Suprapubic skin (tissue), 4 donors: ENCODE results near the gene ANKRD9. TPM values are rescaled to one million over a fixed set of nuclear protein-coding genes. Genes with fewer than 3 reads are reported as not detected.

ENCODE experiments used
- DNase-seq, 2 donors: peaks; one replicate each; pipeline ENCODE4 v3.0.0-alpha.2; 2019; ENCODE audit warnings: low spot score in 2 of 2
- H3K27ac ChIP-seq: fragments of 200-600 bp; sonication (generic); one replicate; pipeline ENCODE4 v1.5.1; 2019
- H3K27me3 ChIP-seq: fragments of 200-600 bp; sonication (generic); one replicate; pipeline ENCODE4 v1.5.1; 2019
- H3K36me3 ChIP-seq: fragments of 200-600 bp; sonication (generic); one replicate; pipeline ENCODE4 v1.5.1; 2019
- H3K4me1 ChIP-seq: fragments of 200-600 bp; sonication (generic); one replicate; pipeline ENCODE4 v1.5.1; 2019
- H3K4me3 ChIP-seq: fragments of 200-600 bp; sonication (generic); one replicate; pipeline ENCODE4 v1.5.1; 2019; ENCODE audit warnings: mild to moderate bottlenecking
- H3K9me3 ChIP-seq: fragments of 200-600 bp; sonication (generic); one replicate; pipeline ENCODE4 v1.5.1; 2019
- CTCF ChIP-seq, 2 donors: fragments of 200-600 bp in 1 of 2; fragments of 450-650 bp in 1 of 2; sonication (generic) in 1 of 2; IDR thresholded peaks; one replicate each; pipeline ENCODE4 v1.5.1; 2016 to 2019; ENCODE audit warnings: antibody characterized with exemption in 2 of 2, mild to moderate bottlenecking in 1 of 2, moderate library complexity in 1 of 2
- EP300 ChIP-seq: sonication (generic); formaldehyde crosslinking; IDR thresholded peaks from one replicate; pipeline ENCODE4 v1.6.1; 2017; ENCODE audit warnings: antibody characterized with exemption
- POLR2A ChIP-seq, 2 donors: fragments of 450-650 bp; IDR thresholded peaks; one replicate each; pipeline ENCODE4 v1.6.1; 2017; ENCODE audit warnings: antibody characterized with exemption in 2 of 2, mild to moderate bottlenecking in 2 of 2, moderate library complexity in 2 of 2
- POLR2AphosphoS5 ChIP-seq, 3 donors: sonication (generic); formaldehyde crosslinking; IDR thresholded peaks; one replicate each; pipeline ENCODE4 v1.6.1; 2017; ENCODE audit warnings: antibody characterized with exemption in 3 of 3
- whole genome bisulfite sequencing: methylation state at CpG from one replicate; pipeline ENCODE4 v1.1.5; 2018; 5-methylcytosine and 5-hydroxymethylcytosine counted together
- total RNA-seq, 4 donors: library from RNA; depleted of rRNA; stranded (reverse); fragments of >200 nt; gene quantifications; one replicate each; pipeline ENCODE4 v1.1.0, GENCODE V29; 2016

Gene ANKRD9
- total RNA-seq, 4 donors from 2014 or later = 48.4 to 60.1 (median 54.4) TPM

- Histone ChIP-seq H3K9me3 (no peaks in the 10 kb centered on the region), H3K27ac (no peak overlapping the region), H3K4me3 (no peak overlapping the region), H3K36me3 (peaks cover 7% of the 10 kb centered on the region), H3K4me1 (no peaks in the 10 kb centered on the region), H3K27me3 (no peaks in the 10 kb centered on the region)
- WGBS = 85% methylated on average over 5 of the region's 5 CpGs
- no peak for TF ChIP-seq CTCF (IDR thresholded peaks at IDR 0.05)
- no peak for TF ChIP-seq POLR2AphosphoS5 (IDR thresholded peaks at IDR 0.05)
- no peak for TF ChIP-seq EP300
- TF ChIP-seq POLR2A (IDR thresholded peaks at IDR 0.05) = no peak
- no peak for DNase-seq
Observed at GRCh38 chr14:102484316-102484715, 25.3 kb downstream of the ANKRD9 start.

DNA sequence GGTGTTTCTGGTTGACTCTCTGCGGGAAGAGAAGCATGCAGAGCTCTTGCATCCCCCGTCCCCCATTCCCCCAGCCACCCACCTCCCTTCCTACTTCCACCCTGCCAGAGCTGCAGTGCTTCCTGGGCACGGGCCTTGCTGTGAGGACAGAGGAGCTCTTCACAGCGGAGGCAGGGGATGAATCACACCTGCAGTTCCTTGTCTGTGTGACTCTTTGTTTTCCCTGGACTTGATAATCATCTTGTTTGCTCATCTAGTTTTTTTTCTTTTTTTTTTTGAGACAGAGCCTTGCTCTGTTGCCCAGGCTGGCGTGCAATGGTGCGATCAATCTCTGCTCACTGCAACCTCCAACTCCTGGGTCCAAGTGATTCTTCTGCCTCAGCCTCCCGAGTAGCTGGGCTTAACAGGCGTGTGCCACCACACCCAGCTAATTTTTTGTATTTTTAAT is 27.8 kb downstream of the ANKRD9 start:
- Histone ChIP-seq H3K27me3 (no peaks in the 10 kb centered on the region), H3K27ac (no peak overlapping the region), H3K36me3 (peaks cover 7% of the 10 kb centered on the region), H3K9me3 (no peaks in the 10 kb centered on the region), H3K4me3 (no peak overlapping the region), H3K4me1 (no peaks in the 10 kb centered on the region)
- WGBS = 80% methylated on average over 8 of the region's 8 CpGs
- no peak for TF ChIP-seq EP300
- DNase-seq = no peak

DNA sequence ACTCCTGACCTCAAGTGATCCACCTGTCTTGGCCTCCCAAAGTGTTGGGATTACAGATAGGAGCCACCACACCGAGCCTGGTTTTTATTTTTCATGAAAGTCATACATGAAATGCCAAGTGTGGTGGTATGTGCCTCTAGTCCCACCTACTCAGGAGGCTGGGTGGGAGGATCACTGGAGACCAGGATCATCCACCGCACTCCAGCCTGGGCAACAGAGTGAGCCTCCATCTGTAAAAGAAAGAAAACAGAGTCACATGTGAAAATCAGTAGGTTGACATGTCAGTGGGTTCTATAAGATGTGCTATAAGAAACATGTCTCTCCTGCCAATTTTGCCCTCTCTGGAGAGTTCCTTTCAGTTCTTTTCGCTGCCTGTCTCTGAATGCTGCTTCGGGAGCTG is 28.2 kb downstream of the ANKRD9 start:
- no peak for DNase-seq
- no peak overlapping the region for H3K4me3 ChIP-seq
- TF ChIP-seq CTCF (IDR thresholded peaks at IDR 0.05) (no peak), POLR2AphosphoS5 (IDR thresholded peaks at IDR 0.05) (no peak), POLR2A (IDR thresholded peaks at IDR 0.05) (no peak), EP300 (no peak)
- H3K36me3 ChIP-seq = peaks cover 7% of the 10 kb centered on the region
- H3K9me3 ChIP-seq = no peaks in the 10 kb centered on the region
- no peaks in the 10 kb centered on the region for H3K27me3 ChIP-seq
- no peak overlapping the region for H3K27ac ChIP-seq
- 89% methylated on average over 4 of the region's 4 CpGs for WGBS
- H3K4me1 ChIP-seq = no peaks in the 10 kb centered on the region

GRCh38 chr14:102479777-102480176 is 29.8 kb downstream of the ANKRD9 start:
- DNase-seq = no peak
- TF ChIP-seq CTCF (IDR thresholded peaks at IDR 0.05) (no peak), EP300 (no peak), POLR2AphosphoS5 (IDR thresholded peaks at IDR 0.05) (no peak), POLR2A (IDR thresholded peaks at IDR 0.05) (no peak)
- no peaks in the 10 kb centered on the region for H3K4me1 ChIP-seq
- H3K4me3 ChIP-seq = no peak overlapping the region
- 64% methylated on average over 7 of the region's 7 CpGs for WGBS
- no peaks in the 10 kb centered on the region for H3K36me3 ChIP-seq
- H3K9me3 ChIP-seq = no peaks in the 10 kb centered on the region
- H3K27me3 ChIP-seq = no peaks in the 10 kb centered on the region
- H3K27ac ChIP-seq = no peak overlapping the region

GRCh38 chr14:102479107-102479506 is 30.5 kb downstream of the ANKRD9 start:
- H3K27ac ChIP-seq = no peak overlapping the region
- no peak for DNase-seq
- no peaks in the 10 kb centered on the region for H3K9me3 ChIP-seq
- no peaks in the 10 kb centered on the region for H3K27me3 ChIP-seq
- WGBS = 95% methylated on average over 2 of the region's 2 CpGs
- no peak for TF ChIP-seq POLR2AphosphoS5 (IDR thresholded peaks at IDR 0.05)
- TF ChIP-seq EP300 = no peak
- no peak for TF ChIP-seq CTCF (IDR thresholded peaks at IDR 0.05)
- TF ChIP-seq POLR2A (IDR thresholded peaks at IDR 0.05) = no peak
- H3K4me1 ChIP-seq = no peaks in the 10 kb centered on the region
- no peak overlapping the region for H3K4me3 ChIP-seq
- no peaks in the 10 kb centered on the region for H3K36me3 ChIP-seq

- H3K4me1 ChIP-seq = peaks cover 14% of the 10 kb centered on the region
- H3K27me3 ChIP-seq = no peaks in the 10 kb centered on the region
- TF ChIP-seq POLR2A (IDR thresholded peaks at IDR 0.05) = no peak
- no peak for TF ChIP-seq POLR2AphosphoS5 (IDR thresholded peaks at IDR 0.05)
- no peak for TF ChIP-seq CTCF (IDR thresholded peaks at IDR 0.05)
- no peak for TF ChIP-seq EP300
- WGBS = 82% methylated on average over 4 of the region's 5 CpGs
- peaks cover 4% of the 10 kb centered on the region for H3K36me3 ChIP-seq
- no peak overlapping the region for H3K27ac ChIP-seq
- no peaks in the 10 kb centered on the region for H3K9me3 ChIP-seq
- no peak for DNase-seq
- no peak overlapping the region for H3K4me3 ChIP-seq
Observed at GRCh38 chr14:102474934-102475333, 34.6 kb downstream of the ANKRD9 start.
